GM08714 (cell line): ENCODE measurements around the gene ZNF415.

Source experiments
- H3K4me3 ChIP-seq: fragments of 200-500 bp; sonication (Bioruptor generic); 2 replicates; pipeline ENCODE4 v1.5.1; 2014; ENCODE audit warnings: mild to moderate bottlenecking, low read length, inconsistent platforms
- ZNF274 ChIP-seq: IDR thresholded peaks from 2 replicates; pipeline ENCODE4 v1.6.1; 2012; ENCODE audit warnings: mild to moderate bottlenecking, low read depth, low read length

The ZNF415 gene

DNA sequence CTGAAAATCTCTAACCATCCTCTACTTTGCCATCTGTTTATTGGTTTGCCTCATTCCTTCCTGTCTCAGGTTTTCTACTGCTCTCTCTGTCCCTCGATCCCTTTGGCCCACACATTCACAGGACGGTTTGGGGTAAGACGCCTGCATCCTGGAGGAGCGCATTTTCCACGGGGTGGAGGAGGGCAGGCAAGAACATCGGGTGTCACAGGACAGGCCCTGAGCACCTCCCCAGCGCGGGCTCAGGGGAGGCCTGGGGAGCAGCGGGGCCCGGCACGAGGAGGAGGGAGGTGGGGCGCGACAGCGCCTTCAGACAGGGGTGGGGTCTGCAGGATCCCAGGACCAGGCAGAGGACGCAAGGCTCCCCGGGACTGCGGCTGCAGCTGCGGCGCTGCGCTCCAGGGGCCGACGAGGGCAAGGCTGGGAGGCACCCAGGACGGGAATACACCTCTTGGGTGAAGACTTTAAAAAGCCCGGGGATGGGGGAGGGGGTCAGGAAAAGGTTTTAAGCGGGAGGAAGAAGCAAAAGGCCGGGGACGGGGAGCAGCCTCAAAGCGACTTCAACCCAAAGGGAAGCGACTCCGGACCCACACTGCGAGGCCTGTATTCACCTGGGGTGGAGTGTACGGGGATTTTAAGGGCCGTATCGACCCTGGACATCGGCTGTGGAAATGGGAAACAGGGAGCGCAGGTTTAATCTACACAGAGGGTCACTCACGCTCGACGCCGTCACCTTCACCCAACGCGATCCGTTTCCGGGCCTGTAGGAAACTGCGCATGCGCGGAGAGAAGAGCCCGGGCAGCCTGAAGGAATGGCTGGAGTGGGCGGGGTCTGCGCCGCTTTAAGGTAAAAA lies at the start of gene ZNF415:
Gene ZNF415, minus strand, starts transcription at position 770 of the 851 bp plus-strand sequence. CDS start 10,234 bp downstream, outside the sequence.
- peak within 1 kb of the TSS; percentile 32; the same call in 1 of the 2 replicates for H3K4me3 ChIP-seq
- TF ChIP-seq ZNF274: no peak

DNA sequence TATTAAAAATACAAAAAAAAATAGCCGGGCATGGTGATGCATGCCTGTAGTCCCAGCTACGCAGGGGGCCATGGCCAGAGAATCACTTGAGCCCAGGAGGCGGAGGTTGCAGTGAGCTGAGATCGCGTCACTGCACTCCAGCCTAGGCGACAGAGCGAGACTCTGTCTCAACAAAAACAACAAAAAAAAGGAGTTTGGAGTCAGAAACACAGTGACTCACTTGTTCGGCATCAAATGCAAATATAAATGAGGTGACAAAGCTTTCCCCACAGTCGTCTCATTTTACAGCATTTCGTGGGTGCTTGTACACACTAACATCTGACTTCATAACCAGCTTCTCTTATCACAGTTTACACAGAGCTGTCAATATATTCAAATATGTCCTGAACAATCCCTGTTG lies 49.5 kb upstream of the ZNF415 start:
- no peak for TF ChIP-seq ZNF274
- H3K4me3 ChIP-seq: no peak overlapping the region

DNA sequence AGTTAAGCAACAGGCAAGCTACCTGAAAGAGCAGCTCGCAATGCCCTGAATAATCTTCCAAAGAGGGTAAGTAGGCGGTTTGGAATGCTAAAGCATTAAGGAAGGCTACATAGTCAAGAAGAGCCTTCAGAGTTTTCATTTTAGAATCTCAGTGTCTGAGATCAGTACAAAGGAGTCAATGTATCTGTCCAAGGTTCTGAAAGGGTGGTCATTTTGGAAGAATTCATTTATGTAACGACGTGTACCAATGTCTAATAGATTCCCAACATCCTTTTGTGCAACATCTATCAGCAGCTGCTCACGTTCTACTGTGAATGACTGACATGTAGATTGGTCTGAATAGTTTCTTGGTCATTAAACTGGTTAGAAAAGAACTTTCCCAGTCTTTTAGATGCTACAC lies 45.3 kb upstream of the ZNF415 start:
- H3K4me3 ChIP-seq: no peak overlapping the region

DNA sequence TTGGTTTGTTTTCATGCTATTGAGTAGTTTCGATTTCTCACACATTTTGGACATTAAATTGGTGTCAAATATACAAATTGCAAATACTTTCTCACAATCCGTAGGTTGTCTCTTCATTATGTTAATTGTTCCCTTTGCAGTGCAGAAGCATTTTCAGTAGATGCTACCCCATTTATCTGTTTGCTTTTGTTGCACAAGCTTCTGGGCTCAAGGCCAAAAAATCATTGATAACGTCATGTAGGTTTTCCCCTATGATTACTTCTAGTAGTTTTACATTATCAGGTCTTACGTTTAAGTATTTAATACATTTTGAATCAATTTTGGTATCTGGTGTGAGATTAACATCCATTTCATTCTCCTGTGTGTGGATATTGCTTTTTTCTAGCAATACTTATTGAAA lies 40.2 kb upstream of the ZNF415 start:
- H3K4me3 ChIP-seq: no peak overlapping the region
- no peak for TF ChIP-seq ZNF274

More for the DNA sequence above, 45.3 kb upstream of the ZNF415 start:
- TF ChIP-seq ZNF274: no peak

DNA sequence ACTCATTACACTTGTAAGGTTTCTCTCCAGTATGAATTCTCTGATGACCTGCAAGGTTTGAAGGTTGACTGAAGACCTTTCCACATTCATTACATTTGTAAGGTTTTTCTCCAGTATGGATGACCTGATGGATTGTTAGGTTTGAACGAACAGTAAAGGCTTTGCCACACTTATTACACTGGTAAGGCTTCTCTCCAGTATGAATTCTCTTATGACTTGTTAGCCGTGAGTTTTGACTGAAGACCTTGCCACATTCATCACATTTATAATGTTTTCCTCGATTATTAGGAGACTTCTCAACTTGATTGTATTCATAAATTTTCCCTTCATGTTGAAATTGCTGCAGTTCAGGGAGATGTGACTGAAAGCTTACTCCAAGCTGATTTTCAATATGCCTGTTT lies 33.0 kb upstream of the ZNF415 start:
- peak; percentile 83 for TF ChIP-seq ZNF274
- no peak overlapping the region for H3K4me3 ChIP-seq

DNA sequence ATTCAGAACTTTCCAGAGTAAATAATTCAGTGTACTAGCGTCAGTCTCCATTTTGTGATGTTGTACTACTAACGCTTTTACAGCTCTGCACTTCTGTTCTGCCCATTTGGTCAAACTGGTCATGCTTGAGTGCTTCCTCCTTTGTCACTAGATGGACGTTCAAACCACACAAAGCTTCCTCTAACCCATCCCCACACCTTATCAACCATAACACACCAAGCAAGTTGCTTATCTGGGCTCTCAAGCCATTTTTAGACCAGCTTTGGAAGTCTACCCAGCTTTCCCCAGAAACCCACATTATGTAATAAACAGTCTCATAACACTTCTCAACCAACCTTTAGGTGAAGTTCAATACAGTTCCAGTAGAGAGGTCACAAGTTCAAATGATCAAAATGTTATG lies 28.4 kb upstream of the ZNF415 start:
- no peak for TF ChIP-seq ZNF274
- no peak overlapping the region for H3K4me3 ChIP-seq

DNA sequence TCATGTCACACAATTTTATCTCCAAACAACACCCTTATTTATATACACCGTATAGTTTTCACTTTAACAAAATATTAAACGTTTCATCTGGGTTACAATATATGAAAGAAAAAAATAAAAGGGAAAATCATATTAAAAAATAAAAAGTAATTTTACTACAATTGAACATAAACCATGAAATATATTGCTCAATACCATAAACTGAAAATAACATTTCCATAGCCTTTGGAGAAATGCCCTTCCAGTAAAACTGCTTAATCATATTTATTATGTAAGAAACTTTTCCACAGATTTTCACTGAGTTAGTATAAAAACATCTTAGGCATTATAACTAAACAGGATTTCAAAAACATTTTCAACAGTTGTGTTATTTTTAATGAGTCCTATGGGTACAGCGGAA lies 27.6 kb upstream of the ZNF415 start:
- no peak overlapping the region for H3K4me3 ChIP-seq
- TF ChIP-seq ZNF274: no peak

DNA sequence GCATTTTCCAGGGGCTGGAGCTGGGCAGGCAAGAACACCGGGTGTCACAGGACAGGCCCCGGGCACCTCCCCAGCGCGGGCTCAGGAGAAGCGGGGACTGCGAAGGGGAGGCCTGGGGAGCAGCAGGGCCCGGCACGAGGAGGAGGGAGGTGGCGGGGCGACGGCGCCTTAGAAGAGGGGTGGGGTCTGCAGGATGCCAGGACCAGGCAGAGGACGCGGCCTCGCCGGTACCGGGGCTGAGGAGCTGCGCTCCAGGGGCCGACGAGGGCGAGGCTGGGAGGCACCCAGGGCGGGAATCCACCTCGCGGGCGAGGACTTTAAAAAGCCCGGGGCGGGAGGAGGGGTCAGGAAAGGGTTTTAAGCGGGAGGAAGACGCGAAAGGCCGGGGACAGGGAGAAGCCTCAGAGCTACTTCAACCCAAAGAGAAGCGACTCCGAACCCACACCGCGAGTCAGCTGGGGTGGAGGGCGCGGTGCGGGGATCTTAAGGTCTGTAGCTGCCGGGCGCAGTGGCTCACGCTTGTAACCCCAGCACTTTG lies 25.5 kb upstream of the ZNF415 start:
- TF ChIP-seq ZNF274: no peak
- peak overlapping the region; percentile 77; the same call in 1 of the 2 replicates for H3K4me3 ChIP-seq

DNA sequence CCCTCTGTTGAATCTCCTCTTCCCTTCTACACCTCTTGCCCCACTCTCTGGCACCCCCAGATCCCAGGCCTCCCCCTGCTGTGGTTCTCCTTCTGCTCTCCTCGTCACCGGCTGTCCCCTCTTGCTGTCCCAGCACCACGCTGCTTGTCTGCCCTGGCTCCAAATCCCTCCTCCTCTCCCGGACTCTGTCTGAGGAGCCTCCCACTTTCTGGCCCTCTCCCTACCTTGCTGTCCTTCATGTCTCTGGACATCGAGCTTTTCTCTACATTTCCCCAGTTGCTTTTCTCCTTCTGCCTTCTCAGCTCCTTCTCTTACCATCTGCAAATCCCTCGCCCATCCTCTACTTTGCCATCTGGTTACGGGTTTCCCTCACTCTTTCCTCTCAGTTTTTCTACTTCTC lies 24.9 kb upstream of the ZNF415 start:
- peak overlapping the region; percentile 77; the same call in 1 of the 2 replicates for H3K4me3 ChIP-seq
- TF ChIP-seq ZNF274: no peak

DNA sequence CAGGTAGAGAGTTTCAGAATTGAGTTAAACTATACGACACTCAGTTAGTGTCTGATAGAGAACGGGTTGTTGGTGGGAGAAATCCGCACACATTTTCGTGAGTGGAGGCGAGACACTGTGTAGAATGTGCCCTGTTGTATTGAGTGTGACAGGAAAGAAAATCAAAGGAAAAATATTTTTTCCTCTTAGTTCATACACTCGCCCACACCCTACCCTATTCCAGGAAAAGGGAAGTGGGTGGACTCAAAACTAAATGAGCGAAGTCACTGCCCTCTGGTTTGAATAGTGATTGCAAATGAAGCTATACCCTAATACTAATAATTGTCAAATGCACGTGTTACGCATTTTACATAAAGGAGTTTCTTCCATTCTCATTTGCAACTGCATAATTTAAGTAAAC lies 24.1 kb upstream of the ZNF415 start:
- H3K4me3 ChIP-seq: no peak overlapping the region
- no peak for TF ChIP-seq ZNF274

DNA sequence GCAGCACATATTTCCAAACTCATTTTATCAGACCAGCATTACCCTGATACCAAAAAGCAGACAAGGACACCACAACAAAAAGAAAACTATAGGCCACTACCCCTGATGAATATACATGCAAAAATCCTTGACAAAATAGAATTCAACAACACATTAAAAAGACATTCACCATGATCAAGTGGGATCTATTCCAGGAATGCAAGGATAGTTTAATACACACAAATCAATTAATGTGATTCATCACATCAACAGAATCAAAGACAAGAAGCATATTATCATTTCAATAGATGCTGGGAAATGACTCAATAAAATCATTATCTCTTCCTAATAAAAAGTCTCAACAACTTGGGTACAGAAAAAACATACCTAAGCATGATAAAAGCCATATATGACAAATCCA lies 14.9 kb upstream of the ZNF415 start:
- no peak for TF ChIP-seq ZNF274
- no peak overlapping the region for H3K4me3 ChIP-seq

DNA sequence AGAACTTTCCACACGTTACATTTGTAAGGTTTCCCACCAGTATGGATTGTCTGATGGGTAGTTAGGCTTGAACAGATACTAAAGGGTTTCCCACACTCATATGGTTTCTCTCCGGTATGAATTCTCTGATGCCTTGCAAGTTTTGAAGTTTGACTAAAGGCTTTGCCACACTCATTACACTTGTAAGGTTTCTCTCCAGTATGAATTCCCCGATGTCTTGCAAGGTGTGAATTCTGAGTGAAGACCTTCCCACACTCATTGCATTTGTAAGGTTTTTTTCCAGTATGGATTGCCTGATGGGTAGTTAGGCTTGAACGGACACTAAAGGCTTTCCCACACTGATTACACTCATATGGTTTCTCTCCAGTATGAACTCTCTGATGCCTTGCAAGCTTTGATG lies 7.6 kb upstream of the ZNF415 start:
- H3K4me3 ChIP-seq: no peak overlapping the region
- TF ChIP-seq ZNF274: no peak

DNA sequence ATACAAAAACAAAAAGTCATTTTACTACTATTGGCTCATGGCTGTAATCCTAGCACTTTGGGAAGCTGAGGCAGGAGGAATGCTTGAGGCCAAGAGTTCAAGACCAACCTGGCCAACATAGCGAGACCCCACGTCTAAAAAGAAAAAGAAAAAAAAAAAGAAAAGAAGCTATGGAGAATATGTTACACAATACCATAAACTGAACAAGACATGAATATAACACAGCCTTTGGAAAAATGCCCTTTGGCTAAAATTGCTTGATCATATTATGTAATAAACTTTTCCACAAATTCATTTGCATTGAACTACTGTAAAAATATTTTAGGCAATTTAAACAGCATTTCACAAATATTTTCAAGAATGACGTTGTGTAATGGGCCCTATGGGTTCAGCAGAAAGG lies 3.7 kb upstream of the ZNF415 start:
- H3K4me3 ChIP-seq: no peak overlapping the region
- TF ChIP-seq ZNF274: no peak

DNA sequence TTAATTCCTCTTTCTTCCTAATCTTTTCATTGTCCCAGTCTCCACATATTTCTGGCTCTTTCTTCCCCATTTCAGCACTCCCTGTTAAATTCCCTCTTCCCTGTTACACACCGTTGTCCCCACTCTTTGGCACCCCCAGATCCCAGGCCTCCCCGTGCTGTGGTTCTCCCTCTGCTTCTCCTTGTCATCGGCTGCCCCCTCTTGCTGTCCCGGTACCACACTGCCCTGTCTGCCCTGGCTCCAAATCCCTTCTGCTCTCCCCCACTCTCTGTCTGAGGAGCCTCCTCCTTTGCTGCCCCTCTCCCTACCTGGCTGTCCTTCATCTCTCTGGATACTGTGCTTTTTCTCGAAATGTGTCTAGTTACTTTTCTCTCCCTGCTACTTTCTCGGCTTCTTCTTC lies 983 bp downstream of the ZNF415 start:
- H3K4me3 ChIP-seq: no peak overlapping the region
- TF ChIP-seq ZNF274: no peak

DNA sequence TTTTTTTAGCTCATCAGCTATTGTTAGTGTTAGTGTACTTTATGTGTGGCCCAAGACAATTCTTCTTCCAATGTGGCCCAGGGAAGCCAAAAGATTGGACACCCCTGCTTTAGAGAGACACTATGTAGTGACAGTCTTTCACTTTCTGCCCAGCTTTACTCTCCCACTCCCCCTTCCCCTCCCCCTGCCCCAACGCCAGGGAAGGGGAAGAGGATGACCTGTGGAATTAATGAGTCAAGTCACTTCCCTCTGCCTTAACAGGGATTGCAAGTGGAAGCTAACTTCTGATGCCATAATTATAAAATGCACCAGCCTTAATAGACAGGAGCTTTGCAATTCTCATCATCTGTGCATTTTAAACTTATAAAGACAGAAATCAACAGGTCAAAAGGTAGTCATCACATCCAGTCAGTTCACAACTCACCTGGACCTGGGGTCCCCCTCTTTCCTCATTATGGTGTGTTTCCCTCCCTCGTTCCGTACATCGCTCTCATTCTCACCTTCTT lies 1.6 kb downstream of the ZNF415 start:
- TF ChIP-seq ZNF274: no peak

More for the DNA sequence above, 1.6 kb downstream of the ZNF415 start:
- H3K4me3 ChIP-seq: no peak overlapping the region
